Medulla oblongata (tissue), 1 donor: ENCODE measurements around the gene GAGE12G.
"Not testable (repeated sequence)": the region's sequence is repeated elsewhere in the genome, so short reads cannot be mapped to it uniquely, and the experiment has no call there.

ENCODE experiments used
- DNase-seq: peaks from one replicate; pipeline ENCODE4 v3.0.0-alpha.2; 2015; ENCODE audit errors: extremely low spot score

GAGE12G gene, protein sequence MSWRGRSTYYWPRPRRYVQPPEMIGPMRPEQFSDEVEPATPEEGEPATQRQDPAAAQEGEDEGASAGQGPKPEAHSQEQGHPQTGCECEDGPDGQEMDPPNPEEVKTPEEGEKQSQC

DNA sequence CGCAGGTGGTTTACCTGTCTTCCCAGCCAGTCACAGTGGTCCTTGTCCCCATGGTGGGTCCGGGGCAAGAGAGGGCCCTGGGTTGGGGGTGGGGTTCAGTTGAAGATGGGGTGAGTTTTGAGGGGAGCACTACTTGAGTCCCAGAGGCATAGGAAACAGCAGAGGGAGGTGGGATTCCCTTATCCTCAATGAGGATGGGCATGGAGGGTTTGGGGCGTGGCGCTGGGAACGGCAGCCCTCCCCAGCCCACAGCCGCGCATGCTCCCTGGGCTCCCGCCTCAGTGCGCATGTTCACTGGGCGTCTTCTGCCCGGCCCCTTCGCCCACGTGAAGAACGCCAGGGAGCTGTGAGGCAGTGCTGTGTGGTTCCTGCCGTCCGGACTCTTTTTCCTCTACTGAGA, at the start of gene GAGE12G:
TSS of gene GAGE12G (plus strand) at position 301 of the 400 bp plus-strand sequence. CDS start 1,155 bp downstream, outside the sequence.
- DNase-seq: not testable (repeated sequence)

DNA sequence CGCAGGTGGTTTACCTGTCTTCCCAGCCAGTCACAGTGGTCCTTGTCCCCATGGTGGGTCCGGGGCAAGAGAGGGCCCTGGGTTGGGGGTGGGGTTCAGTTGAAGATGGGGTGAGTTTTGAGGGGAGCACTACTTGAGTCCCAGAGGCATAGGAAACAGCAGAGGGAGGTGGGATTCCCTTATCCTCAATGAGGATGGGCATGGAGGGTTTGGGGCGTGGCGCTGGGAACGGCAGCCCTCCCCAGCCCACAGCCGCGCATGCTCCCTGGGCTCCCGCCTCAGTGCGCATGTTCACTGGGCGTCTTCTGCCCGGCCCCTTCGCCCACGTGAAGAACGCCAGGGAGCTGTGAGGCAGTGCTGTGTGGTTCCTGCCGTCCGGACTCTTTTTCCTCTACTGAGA, 38.3 kb upstream of the GAGE12G start, which contains the start of gene GAGE12C:
TSS of gene GAGE12C (plus strand) at position 301 of the 400 bp plus-strand sequence. CDS start 1,155 bp downstream, outside the sequence.
- DNase-seq: not testable (repeated sequence)

DNA sequence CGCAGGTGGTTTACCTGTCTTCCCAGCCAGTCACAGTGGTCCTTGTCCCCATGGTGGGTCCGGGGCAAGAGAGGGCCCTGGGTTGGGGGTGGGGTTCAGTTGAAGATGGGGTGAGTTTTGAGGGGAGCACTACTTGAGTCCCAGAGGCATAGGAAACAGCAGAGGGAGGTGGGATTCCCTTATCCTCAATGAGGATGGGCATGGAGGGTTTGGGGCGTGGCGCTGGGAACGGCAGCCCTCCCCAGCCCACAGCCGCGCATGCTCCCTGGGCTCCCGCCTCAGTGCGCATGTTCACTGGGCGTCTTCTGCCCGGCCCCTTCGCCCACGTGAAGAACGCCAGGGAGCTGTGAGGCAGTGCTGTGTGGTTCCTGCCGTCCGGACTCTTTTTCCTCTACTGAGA, 28.8 kb upstream of the GAGE12G start, which contains the start of gene GAGE12D:
TSS of gene GAGE12D (plus strand) at position 301 of the 400 bp plus-strand sequence. CDS start 1,155 bp downstream, outside the sequence.
- not testable (repeated sequence) for DNase-seq

DNA sequence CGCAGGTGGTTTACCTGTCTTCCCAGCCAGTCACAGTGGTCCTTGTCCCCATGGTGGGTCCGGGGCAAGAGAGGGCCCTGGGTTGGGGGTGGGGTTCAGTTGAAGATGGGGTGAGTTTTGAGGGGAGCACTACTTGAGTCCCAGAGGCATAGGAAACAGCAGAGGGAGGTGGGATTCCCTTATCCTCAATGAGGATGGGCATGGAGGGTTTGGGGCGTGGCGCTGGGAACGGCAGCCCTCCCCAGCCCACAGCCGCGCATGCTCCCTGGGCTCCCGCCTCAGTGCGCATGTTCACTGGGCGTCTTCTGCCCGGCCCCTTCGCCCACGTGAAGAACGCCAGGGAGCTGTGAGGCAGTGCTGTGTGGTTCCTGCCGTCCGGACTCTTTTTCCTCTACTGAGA, 19.2 kb upstream of the GAGE12G start, which contains the start of gene GAGE12E:
TSS of gene GAGE12E (plus strand) at position 301 of the 400 bp plus-strand sequence. CDS start 1,155 bp downstream, outside the sequence.
- not testable (repeated sequence) for DNase-seq

DNA sequence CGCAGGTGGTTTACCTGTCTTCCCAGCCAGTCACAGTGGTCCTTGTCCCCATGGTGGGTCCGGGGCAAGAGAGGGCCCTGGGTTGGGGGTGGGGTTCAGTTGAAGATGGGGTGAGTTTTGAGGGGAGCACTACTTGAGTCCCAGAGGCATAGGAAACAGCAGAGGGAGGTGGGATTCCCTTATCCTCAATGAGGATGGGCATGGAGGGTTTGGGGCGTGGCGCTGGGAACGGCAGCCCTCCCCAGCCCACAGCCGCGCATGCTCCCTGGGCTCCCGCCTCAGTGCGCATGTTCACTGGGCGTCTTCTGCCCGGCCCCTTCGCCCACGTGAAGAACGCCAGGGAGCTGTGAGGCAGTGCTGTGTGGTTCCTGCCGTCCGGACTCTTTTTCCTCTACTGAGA, 9.7 kb upstream of the GAGE12G start, which contains the start of gene GAGE12F:
TSS of gene GAGE12F (plus strand) at position 301 of the 400 bp plus-strand sequence. CDS start 1,155 bp downstream, outside the sequence.
- DNase-seq: not testable (repeated sequence)

DNA sequence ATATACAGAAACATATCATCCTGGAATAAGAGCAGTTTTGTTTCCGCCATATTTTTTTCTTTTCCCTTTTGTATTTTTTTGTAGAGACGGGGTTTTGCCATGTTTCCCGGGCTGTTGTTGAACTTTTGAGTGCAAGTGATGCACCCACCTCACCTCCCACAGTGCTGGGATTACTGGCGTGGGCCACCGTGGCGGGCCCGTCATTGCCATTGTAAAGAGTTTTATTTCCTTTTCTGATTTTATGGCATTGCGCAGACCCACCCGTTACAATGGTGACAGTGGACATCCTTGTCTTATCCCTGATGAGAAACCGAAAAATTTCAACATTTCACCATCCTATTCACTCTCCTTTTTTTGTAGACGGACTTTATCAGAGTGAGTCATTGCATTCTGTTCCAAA, 1.5 kb upstream of the GAGE12G start:
- DNase-seq: not testable (repeated sequence)

DNA sequence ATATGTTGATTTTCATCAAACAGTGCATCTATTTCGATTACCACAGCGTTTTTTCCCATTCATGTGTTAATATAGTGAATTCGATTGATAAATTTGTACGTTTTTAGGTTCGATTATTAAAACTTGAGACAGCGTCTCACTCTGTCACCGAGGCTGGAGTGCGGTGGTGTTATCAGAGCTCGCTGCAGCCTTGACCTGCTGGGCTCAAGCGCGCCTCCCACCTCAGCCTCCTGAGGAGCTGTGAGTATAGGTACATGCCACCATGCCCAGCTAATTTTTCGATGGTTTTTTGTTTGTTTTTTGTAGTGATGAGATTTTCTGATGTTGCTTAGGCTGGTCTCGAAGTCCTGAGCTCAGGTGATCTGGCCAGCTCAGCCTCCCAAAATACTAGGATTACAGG, 1.0 kb upstream of the GAGE12G start:
- DNase-seq: not testable (repeated sequence)

DNA sequence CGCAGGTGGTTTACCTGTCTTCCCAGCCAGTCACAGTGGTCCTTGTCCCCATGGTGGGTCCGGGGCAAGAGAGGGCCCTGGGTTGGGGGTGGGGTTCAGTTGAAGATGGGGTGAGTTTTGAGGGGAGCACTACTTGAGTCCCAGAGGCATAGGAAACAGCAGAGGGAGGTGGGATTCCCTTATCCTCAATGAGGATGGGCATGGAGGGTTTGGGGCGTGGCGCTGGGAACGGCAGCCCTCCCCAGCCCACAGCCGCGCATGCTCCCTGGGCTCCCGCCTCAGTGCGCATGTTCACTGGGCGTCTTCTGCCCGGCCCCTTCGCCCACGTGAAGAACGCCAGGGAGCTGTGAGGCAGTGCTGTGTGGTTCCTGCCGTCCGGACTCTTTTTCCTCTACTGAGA, 9.4 kb downstream of the GAGE12G start, which contains the start of gene GAGE12H:
TSS of gene GAGE12H (plus strand) at position 301 of the 400 bp plus-strand sequence. CDS start 1,155 bp downstream, outside the sequence.
- DNase-seq: not testable (repeated sequence)

DNA sequence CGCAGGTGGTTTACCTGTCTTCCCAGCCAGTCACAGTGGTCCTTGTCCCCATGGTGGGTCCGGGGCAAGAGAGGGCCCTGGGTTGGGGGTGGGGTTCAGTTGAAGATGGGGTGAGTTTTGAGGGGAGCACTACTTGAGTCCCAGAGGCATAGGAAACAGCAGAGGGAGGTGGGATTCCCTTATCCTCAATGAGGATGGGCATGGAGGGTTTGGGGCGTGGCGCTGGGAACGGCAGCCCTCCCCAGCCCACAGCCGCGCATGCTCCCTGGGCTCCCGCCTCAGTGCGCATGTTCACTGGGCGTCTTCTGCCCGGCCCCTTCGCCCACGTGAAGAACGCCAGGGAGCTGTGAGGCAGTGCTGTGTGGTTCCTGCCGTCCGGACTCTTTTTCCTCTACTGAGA, 19.0 kb downstream of the GAGE12G start, which contains the start of gene GAGE2A:
TSS of gene GAGE2A (plus strand) at position 301 of the 400 bp plus-strand sequence. CDS start 1,155 bp downstream, outside the sequence.
- not testable (repeated sequence) for DNase-seq

DNA sequence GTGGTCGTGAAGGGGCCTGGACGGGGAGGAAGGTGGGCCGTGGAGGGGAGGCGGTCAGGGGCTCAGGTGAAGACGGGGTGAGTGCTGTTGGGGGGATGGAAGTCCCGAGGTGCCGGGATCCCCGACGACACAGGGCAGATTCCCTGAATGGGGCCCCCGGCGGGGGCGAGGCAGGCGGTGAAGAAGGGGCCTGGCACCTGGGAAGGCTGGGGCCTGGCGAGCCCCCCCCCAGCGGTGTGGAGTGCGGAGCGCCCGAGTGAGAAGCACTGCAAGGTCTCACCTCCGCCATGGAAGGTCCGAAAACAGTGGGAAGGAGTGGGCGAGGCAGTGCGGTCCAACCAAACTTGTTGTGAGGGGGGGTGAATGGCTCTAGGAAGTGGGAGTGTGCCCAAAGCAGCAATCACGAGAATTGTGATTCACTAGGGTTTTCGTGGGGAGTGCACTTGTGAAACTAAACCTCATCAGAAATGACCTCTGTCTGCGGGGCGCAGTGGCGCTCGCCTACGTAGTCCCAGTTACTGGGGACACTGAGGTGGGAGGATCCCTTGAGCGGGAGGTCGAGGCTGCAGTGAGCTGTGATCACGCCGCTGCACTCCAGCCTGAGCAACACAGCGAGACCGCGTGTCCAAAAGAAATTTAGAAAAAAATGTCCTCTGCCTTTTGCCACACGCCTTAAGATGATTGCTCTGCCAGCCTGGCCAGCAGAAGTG, 19.7 kb downstream of the GAGE12G start:
- DNase-seq: not testable (repeated sequence)

DNA sequence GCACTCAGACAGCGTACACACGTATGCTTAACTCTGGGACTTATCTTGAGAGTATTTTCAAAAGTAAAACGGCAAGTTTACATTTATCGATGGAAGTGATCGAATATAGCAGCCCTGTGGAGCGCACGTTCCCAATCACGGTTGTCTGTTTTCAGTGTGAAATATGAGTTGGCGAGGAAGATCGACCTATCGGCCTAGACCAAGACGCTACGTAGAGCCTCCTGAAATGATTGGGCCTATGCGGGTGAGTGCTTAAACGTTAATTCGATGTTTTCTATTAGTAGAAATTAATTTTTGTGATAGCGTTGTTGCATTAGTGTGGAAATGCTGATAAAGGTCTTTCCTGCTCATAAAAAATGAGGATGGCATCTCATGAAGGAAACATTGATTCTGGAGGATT, 20.3 kb downstream of the GAGE12G start:
- not testable (repeated sequence) for DNase-seq

DNA sequence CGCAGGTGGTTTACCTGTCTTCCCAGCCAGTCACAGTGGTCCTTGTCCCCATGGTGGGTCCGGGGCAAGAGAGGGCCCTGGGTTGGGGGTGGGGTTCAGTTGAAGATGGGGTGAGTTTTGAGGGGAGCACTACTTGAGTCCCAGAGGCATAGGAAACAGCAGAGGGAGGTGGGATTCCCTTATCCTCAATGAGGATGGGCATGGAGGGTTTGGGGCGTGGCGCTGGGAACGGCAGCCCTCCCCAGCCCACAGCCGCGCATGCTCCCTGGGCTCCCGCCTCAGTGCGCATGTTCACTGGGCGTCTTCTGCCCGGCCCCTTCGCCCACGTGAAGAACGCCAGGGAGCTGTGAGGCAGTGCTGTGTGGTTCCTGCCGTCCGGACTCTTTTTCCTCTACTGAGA, 28.5 kb downstream of the GAGE12G start, which contains the start of gene GAGE1:
TSS of gene GAGE1 (plus strand) at position 301 of the 400 bp plus-strand sequence. CDS start 1,155 bp downstream, outside the sequence.
- not testable (repeated sequence) for DNase-seq

DNA sequence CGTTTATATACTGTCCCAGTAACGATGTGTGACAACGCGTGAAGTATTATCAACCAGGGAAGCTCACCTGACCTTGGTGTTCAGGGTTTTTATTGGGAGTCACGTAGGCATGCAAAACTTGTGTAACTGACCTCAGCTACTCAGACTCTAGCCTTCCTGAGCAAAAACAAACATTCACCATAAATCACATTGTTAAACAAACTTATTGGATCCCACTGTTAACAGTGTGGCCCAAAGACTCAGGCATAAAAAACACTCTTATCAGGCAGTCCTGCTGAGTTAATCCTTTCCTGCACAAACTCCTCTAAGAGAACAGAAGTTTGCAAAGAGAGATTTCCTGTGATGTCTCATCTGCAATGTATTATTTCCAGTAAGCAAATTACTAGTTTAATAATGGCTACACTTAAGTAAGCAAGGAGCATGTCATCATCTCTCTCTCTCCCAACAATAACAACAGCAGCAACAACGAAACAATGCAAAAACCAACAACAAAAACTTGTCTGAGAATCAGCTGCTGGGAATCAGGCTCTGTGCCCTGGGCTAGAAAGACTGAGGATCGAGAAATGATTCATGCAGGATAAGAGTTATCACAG, 40.6 kb downstream of the GAGE12G start:
- DNase-seq: no peak

DNA sequence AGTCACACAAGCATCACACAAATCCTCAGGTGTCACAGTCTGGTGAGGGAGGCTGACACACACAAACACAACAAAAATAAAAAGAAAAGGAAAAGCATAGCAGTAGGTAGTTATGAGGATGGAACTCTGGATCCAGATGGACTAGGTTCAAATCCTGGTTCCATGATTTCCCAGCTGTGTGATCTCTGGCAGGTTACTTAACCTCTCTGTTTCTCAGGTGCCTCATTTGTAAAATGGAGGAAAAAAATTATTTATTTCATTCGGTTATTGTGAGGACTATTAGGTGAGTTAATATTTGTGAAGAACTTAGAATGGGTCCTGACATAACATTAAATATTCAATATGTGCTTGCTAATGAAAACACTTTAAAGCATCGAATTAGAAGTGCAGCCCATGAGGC, 48.4 kb downstream of the GAGE12G start:
- no peak for DNase-seq
